HepG2 (cell line): ENCODE measurements around the gene PGAP3. TPM values are rescaled to one million over a fixed set of nuclear protein-coding genes. Genes with fewer than 3 reads are reported as not detected.

Experiments used
- AGO1 ChIP-seq: fragments of 200-400 bp; formaldehyde crosslinking; IDR thresholded peaks from 2 replicates; pipeline ENCODE4 v1.6.1; 2017; ENCODE audit warnings: mild to moderate bottlenecking, low read depth, low read length, moderate library complexity; ENCODE audit not compliant: poor library complexity, severe bottlenecking
- ATAD3A ChIP-seq: sonication (generic); formaldehyde crosslinking; IDR thresholded peaks from 2 replicates; pipeline ENCODE4 v1.4.0; 2020; ENCODE audit warnings: missing genetic modification reagents
- CBX2 ChIP-seq, 2 experiments: fragments of 200-600 bp in 1 of 2; sonication (generic); formaldehyde crosslinking in 1 of 2; IDR thresholded peaks; 2 replicates each; pipeline versions ENCODE4 v1.7.0 to v1.8.1; 2018 to 2022; ENCODE audit warnings: low read depth in 2 of 2, low read length in 1 of 2, mild to moderate bottlenecking in 1 of 2, missing genetic modification reagents in 1 of 2
- CCAR2 ChIP-seq: fragments of 200-400 bp; formaldehyde crosslinking; optimal IDR thresholded peaks from 2 replicates; pipeline ENCODE3; 2018; ENCODE audit warnings: low read depth, mild to moderate bottlenecking, low read length, moderate library complexity
- HIVEP1 ChIP-seq: sonication (generic); formaldehyde crosslinking; IDR thresholded peaks from 2 replicates; pipeline ENCODE4 v1.4.0; 2020; ENCODE audit warnings: mild to moderate bottlenecking, missing genetic modification reagents
- HNRNPLL ChIP-seq: fragments of 200-400 bp; formaldehyde crosslinking; IDR thresholded peaks from 2 replicates; pipeline ENCODE4 v1.6.1; 2017; ENCODE audit warnings: mild to moderate bottlenecking, low read depth, low read length; ENCODE audit not compliant: poor library complexity, severe bottlenecking
- ISX ChIP-seq: sonication (generic); formaldehyde crosslinking; conservative IDR thresholded peaks from 2 replicates; pipeline ENCODE4 v1.5.0; 2020; ENCODE audit warnings: missing genetic modification reagents
- JUN ChIP-seq: sonication (generic); formaldehyde crosslinking; IDR thresholded peaks from 2 replicates; pipeline ENCODE4 v1.4.0; 2020; ENCODE audit warnings: mild to moderate bottlenecking, missing genetic modification reagents
- KAT8 ChIP-seq: IDR thresholded peaks from 2 replicates; pipeline ENCODE4 v1.6.1; 2016; ENCODE audit warnings: missing genetic modification reagents, missing compliant biosample characterization
- MBNL3 ChIP-seq: fragments of 250-450 bp; sonication (Bioruptor Pico); conservative IDR thresholded peaks from 2 replicates; pipeline ENCODE4 v1.8.0; 2022; ENCODE audit warnings: mild to moderate bottlenecking, inconsistent platforms
- MED8 ChIP-seq: sonication (generic); formaldehyde crosslinking; IDR thresholded peaks from 2 replicates; pipeline ENCODE4 v1.8.1; 2023; ENCODE audit warnings: mild to moderate bottlenecking, missing genetic modification reagents; ENCODE audit not compliant: insufficient replicate concordance
- MYNN ChIP-seq: sonication (generic); formaldehyde crosslinking; IDR thresholded peaks from 2 replicates; pipeline ENCODE4 v1.4.0; 2020; ENCODE audit warnings: mild to moderate bottlenecking, low read depth, missing genetic modification reagents
- NRL ChIP-seq: sonication (generic); formaldehyde crosslinking; IDR thresholded peaks from 2 replicates; pipeline ENCODE4 v1.5.0; 2020; ENCODE audit warnings: missing genetic modification reagents, mild to moderate bottlenecking, moderate library complexity, borderline replicate concordance
- POLR2A ChIP-seq, 2 experiments: IDR thresholded peaks; 2 replicates each; pipeline ENCODE4 v1.6.1; 2011; ENCODE audit warnings: low read depth in 2 of 2, low read length in 2 of 2, mild to moderate bottlenecking in 1 of 2, moderate library complexity in 1 of 2; ENCODE audit not compliant: insufficient read depth in 1 of 2
- REPIN1 ChIP-seq: sonication (generic); formaldehyde crosslinking; IDR thresholded peaks from 2 replicates; pipeline ENCODE4 v1.8.0; 2022; ENCODE audit warnings: missing genetic modification reagents, low read depth, mild to moderate bottlenecking, borderline replicate concordance
- SP140L ChIP-seq: sonication (generic); formaldehyde crosslinking; IDR thresholded peaks from 2 replicates; pipeline ENCODE4 v1.4.0; 2020; ENCODE audit warnings: missing genetic modification reagents, borderline replicate concordance
- SP2 ChIP-seq: sonication (generic); formaldehyde crosslinking; IDR thresholded peaks from 2 replicates; pipeline ENCODE4 v1.5.1; 2020; ENCODE audit warnings: mild to moderate bottlenecking, missing genetic modification reagents
- SRF ChIP-seq: IDR thresholded peaks from 2 replicates; pipeline ENCODE4 v1.6.1; 2011; ENCODE audit warnings: mild to moderate bottlenecking, low read depth, low read length, moderate library complexity
- ZFP90 ChIP-seq: sonication (generic); formaldehyde crosslinking; IDR thresholded peaks from 2 replicates; pipeline ENCODE4 v1.8.0; 2022; ENCODE audit warnings: missing genetic modification reagents, mild to moderate bottlenecking, inconsistent platforms, borderline replicate concordance
- ZNF180 ChIP-seq: sonication (generic); formaldehyde crosslinking; IDR thresholded peaks from 2 replicates; pipeline ENCODE4 v1.4.0; 2020; ENCODE audit warnings: low read depth, missing genetic modification reagents, borderline replicate concordance
- ZNF292 ChIP-seq: sonication (generic); formaldehyde crosslinking; IDR thresholded peaks from 2 replicates; pipeline ENCODE4 v1.8.1; 2022; ENCODE audit warnings: mild to moderate bottlenecking, low read depth, missing genetic modification reagents, borderline replicate concordance
- ZNF446 ChIP-seq: sonication (generic); formaldehyde crosslinking; IDR thresholded peaks from 2 replicates; pipeline ENCODE4 v1.5.0; 2020; ENCODE audit warnings: mild to moderate bottlenecking, missing genetic modification reagents
- ZNF644 ChIP-seq: IDR thresholded peaks from 2 replicates; pipeline ENCODE4 v1.6.1; 2016; ENCODE audit warnings: low read depth
- polyA plus RNA-seq, 8 experiments: library from polyadenylated mRNA; depleted of rRNA in 3 of 8; stranded (reverse) in 7 of 8; unstranded in 1 of 8; fragments of >200 nt; fragmentation: Illumina TruSeq in 4 of 8; extraction: Trizol in 4 of 8; gene quantifications; 2 replicates each; pipeline versions ENCODE4 v1.2.1 to v1.2.3, GENCODE V29; 2011 to 2016; ENCODE audit warnings: low read depth in 4 of 8, missing spikeins in 1 of 8, mixed read lengths in 1 of 8; ENCODE audit not compliant: insufficient read depth in 1 of 8
- total RNA-seq, 5 experiments: library from RNA; depleted of rRNA; stranded (reverse); fragments of >200 nt; fragmentation: Illumina TruSeq; extraction: Trizol; gene quantifications; 2 replicates each; pipeline ENCODE4 v1.2.3, GENCODE V29; 2016; ENCODE audit warnings: low read depth in 1 of 5
- TF ChIP-seq, protein P1 (sequence below): sonication (generic); formaldehyde crosslinking; IDR thresholded peaks from 2 replicates; pipeline ENCODE4 v1.4.0; 2020; ENCODE audit warnings: mild to moderate bottlenecking, low read depth, missing genetic modification reagents
- TF ChIP-seq, protein P2 (sequence below): IDR thresholded peaks from 2 replicates; pipeline ENCODE4 v1.6.1; 2012; ENCODE audit warnings: inconsistent platforms
- TF ChIP-seq, protein P3 (sequence below): sonication (generic); formaldehyde crosslinking; IDR thresholded peaks from 2 replicates; pipeline ENCODE4 v1.5.0; 2020; ENCODE audit warnings: missing genetic modification reagents
- TF ChIP-seq, protein P4 (sequence below): sonication (generic); formaldehyde crosslinking; IDR thresholded peaks from 2 replicates; pipeline ENCODE4 v1.5.0; 2020; ENCODE audit warnings: mild to moderate bottlenecking, missing genetic modification reagents

PGAP3 gene
- total and polyA plus RNA-seq, 2 of the 13 experiments (the other 11 are each of a cell fraction or from before 2014, with no cell fraction given): 11.9 to 14.6 TPM

DNA sequence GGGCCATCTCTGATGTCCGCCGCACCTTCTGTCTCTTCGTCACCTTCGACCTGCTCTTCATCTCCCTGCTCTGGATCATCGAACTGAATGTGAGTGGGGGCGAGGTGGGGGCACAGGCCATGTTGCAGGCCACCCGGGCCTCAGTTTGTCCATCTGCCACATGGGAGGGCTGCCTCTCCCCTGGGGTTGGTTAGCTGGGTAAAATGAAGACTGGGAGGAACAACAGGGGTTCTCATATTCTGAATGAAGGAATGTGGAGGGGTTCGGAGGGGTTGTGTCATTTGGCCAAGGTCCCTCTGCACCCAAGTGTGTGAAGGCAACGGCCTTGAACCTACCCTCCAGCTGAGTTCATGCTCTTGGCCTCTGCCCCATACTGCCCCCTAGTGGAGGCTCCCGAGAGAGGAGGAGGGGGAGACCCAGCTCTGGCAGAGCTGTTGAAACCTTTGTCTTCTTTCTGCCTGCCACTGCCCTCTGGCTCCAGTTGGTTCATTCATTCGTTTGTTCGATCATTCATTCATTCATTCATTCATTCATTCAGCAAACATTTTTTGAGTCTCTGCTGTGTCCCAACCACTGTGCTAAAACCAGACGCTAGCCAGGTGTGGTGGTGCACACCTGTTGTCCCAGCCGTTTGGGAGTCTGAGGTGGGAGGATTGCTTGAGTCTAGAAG, 34.1 kb downstream of the PGAP3 start (continued):
- no peak for TF ChIP-seq POLR2A (IDR thresholded peaks at IDR 0.05; ENCODE audit: insufficient read depth in 1 of 2, low read depth in 2 of 2, low read length in 2 of 2)
- TF ChIP-seq ATAD3A (CRISPR knock-in tag): no peak
- TF ChIP-seq SP2 (CRISPR knock-in tag): no peak
- TF ChIP-seq, protein P1, sequence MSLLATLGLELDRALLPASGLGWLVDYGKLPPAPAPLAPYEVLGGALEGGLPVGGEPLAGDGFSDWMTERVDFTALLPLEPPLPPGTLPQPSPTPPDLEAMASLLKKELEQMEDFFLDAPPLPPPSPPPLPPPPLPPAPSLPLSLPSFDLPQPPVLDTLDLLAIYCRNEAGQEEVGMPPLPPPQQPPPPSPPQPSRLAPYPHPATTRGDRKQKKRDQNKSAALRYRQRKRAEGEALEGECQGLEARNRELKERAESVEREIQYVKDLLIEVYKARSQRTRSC: no peak
- no peak for TF ChIP-seq ZFP90 (CRISPR knock-in tag)
- no peak for TF ChIP-seq ZNF446 (CRISPR knock-in tag)
- no peak for TF ChIP-seq AGO1
- TF ChIP-seq, protein P2, sequence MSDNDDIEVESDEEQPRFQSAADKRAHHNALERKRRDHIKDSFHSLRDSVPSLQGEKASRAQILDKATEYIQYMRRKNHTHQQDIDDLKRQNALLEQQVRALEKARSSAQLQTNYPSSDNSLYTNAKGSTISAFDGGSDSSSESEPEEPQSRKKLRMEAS: no peak
- TF ChIP-seq ZNF292 (CRISPR knock-in tag): no peak
- 0 out of 2 replicates have a peak, but pooled peaks have one; percentile 37 for TF ChIP-seq KAT8 (CRISPR knock-in tag)
- TF ChIP-seq JUN (CRISPR knock-in tag): no peak
- no peak for TF ChIP-seq HNRNPLL
- no peak for TF ChIP-seq ZNF180 (CRISPR knock-in tag)
- peak; percentile 83; the same call in 1 of the 2 replicates for TF ChIP-seq REPIN1 (CRISPR knock-in tag)
- TF ChIP-seq, protein P3, sequence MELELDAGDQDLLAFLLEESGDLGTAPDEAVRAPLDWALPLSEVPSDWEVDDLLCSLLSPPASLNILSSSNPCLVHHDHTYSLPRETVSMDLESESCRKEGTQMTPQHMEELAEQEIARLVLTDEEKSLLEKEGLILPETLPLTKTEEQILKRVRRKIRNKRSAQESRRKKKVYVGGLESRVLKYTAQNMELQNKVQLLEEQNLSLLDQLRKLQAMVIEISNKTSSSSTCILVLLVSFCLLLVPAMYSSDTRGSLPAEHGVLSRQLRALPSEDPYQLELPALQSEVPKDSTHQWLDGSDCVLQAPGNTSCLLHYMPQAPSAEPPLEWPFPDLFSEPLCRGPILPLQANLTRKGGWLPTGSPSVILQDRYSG (CRISPR knock-in tag): no peak
- no peak for TF ChIP-seq ZNF644
- TF ChIP-seq, protein P4, sequence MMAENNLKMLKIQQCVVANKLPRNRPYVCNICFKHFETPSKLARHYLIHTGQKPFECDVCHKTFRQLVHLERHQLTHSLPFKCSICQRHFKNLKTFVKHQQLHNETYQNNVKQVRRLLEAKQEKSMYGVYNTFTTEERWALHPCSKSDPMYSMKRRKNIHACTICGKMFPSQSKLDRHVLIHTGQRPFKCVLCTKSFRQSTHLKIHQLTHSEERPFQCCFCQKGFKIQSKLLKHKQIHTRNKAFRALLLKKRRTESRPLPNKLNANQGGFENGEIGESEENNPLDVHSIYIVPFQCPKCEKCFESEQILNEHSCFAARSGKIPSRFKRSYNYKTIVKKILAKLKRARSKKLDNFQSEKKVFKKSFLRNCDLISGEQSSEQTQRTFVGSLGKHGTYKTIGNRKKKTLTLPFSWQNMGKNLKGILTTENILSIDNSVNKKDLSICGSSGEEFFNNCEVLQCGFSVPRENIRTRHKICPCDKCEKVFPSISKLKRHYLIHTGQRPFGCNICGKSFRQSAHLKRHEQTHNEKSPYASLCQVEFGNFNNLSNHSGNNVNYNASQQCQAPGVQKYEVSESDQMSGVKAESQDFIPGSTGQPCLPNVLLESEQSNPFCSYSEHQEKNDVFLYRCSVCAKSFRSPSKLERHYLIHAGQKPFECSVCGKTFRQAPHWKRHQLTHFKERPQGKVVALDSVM: no peak
- TF ChIP-seq MYNN (CRISPR knock-in tag): no peak
- no peak for TF ChIP-seq SP140L (CRISPR knock-in tag)
- no peak for TF ChIP-seq MED8
- no peak for TF ChIP-seq CBX2 (IDR thresholded peaks at IDR 0.05; ENCODE audit: low read depth, low read length)
- no peak for TF ChIP-seq CBX2 (CRISPR knock-in tag; IDR thresholded peaks at IDR 0.05; ENCODE audit: low read depth)
- TF ChIP-seq ISX: no peak
- no peak for TF ChIP-seq CCAR2
- TF ChIP-seq MBNL3 (CRISPR knock-in tag): no peak
- TF ChIP-seq HIVEP1 (CRISPR knock-in tag): no peak
- no peak for TF ChIP-seq SRF
- 0 out of 2 replicates have a peak, but pooled peaks have one; percentile 10 for TF ChIP-seq NRL (CRISPR knock-in tag)
